ENCODE data around the gene SYP.

GRCh38 chrX:49176421-49177326 is 23.3 kb downstream of the SYP start:
- TF ChIP-seq FOXK2 (IDR thresholded peaks at IDR 0.05) (no peak), PKNOX1 (IDR thresholded peaks at IDR 0.05) (no peak)

Measured in HEK293T (cell line).